HG03457 (cell line): ENCODE data around the gene PSG6.
"Not testable (repeated sequence)": the region's sequence is repeated elsewhere in the genome, so short reads cannot be mapped to it uniquely, and the experiment has no call there.

Experiments
- ATAC-seq: cut with Tn5 transposase; IDR thresholded peaks from one replicate; pipeline ENCODE4 v1.9.1; 2021; ENCODE audit warnings: moderate number of reproducible peaks; ENCODE audit not compliant: unreplicated experiment

The PSG6 gene

DNA sequence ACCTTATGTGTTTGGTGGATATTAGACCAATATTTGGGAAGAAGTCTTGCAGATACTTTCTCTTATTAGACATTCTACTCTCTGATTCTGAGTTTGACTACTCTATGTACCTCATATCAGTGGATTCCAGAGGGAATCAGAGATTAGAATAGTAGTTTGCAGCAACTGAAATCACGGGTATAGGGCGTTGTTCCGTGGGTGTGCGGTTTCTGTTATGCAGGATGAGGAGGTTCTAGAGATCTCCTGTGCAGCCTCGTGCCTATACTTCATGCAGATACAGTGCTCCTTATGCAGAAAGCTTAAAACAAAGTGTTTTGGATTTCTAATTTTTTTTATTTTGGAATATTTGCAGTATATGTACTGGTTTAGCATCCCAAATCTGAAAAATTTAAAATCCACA is 6.0 kb downstream of the PSG6 start:
- not testable (repeated sequence) for ATAC-seq

DNA sequence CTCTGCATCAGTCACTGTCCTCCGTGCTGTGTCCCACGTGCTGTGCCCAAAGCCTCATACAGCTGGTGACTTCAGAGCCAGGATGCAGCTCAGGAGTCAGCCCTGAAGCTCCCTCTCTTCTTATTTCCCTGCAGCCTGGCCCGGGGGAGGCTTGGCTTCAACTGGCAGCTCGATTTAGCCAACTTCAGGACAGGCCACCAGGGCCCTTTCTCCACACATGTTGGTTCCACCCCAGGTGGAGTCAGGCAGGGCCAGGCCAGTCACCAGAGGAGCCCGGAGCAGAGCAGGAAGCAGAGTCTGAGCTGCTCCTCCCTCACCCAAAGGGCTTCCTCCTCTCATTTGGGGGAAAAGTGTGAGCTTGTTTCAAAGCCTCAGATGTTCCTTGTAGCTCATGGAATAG is 11.5 kb downstream of the PSG6 start:
- not testable (repeated sequence) for ATAC-seq

DNA sequence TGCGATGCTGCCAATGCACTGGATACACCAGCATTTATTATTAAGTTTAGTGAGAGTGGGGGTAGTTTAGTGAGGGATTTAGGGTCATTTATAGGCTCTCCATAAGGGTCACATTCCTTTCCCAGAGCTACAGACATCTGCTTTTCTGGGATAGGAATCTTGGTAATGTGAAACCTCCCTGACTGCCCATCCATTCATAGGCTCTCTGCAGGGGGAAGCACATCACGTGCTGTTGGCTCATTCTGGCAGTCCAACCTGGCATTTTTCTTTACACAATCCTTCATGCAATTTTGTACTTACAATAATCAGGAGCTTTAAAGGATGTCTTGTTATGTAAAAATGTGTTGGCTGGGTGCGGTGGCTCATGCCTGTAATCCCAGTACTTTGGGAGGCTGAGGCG is 17.1 kb downstream of the PSG6 start:
- ATAC-seq, result not testable (repeated sequence)

DNA sequence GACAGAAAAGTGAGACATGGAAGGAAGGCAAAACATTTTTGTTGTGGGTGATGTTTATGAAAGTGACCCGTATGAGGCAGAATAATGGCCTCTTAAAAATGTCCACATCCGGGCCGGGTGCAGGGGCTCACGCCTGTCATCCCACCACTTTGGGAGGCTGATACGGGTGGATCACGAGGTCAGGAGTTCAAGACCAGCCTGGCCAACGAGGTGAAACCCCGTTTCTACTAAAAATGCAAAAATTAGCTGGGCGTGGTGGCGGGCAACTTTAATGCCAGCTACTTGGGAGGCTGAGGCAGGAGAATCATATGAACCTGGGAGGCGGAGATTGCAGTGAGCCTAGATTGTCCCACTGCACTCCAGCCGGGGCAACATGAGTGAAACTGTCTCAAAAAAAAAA is 18.0 kb downstream of the PSG6 start:
- ATAC-seq, result not testable (repeated sequence)

DNA sequence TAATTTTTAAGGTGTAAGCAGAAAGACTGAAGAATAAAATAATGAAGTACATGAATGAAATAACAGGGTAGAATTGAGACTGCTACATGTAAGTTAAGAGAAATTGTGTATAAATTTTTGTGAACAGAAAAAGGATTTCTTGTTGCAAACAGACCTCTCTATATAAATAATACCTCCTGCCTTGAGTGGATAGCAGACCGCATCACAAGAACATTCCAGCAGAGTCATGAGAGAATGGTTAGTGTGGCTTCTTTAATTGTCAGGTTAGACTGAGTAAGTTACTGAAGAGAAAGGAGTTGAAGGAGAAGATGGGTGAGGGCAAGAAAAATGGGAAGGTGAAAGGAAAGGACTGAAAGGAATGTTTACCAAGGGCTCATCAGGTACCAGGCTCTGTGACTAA is 18.6 kb downstream of the PSG6 start:
- not testable (repeated sequence) for ATAC-seq

DNA sequence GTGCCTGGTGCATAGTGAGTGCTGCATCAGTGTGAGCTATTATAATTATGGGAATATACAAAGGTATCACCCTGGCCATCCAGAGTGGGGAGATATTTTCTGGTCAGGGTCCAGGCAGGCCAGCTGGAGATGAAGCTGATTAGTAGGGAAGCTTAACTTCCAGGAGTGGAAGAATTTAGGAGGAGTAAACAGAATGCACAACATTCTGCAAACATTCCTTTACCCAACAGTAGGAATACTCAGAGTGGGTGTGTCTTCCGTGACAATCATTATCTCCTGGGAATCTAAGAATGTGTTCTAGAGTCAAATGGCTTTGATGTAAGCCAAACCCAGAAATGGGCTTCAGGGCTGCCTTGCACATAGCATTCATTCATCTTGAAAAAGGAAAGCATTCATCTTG is 19.0 kb downstream of the PSG6 start:
- not testable (repeated sequence) for ATAC-seq

DNA sequence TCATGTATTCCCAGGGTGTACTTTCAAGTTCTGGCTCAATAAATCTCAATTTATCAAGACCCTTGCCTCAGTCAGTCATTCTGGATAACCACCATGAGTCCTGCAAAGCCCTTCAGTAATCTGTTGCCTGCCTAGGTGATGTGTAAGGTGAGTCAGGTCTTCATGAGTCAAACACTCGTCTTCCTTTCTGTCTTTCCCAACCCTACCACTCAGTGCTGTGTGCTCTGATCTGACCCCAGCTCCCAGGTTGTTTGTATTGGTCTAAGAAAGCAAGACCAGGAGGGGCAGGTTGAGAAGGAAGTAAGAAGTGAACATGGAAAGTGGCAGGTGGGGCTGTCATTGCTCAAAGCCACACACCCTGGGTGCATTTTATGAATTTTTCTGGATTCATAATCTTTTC is 20.0 kb downstream of the PSG6 start:
- not testable (repeated sequence) for ATAC-seq

DNA sequence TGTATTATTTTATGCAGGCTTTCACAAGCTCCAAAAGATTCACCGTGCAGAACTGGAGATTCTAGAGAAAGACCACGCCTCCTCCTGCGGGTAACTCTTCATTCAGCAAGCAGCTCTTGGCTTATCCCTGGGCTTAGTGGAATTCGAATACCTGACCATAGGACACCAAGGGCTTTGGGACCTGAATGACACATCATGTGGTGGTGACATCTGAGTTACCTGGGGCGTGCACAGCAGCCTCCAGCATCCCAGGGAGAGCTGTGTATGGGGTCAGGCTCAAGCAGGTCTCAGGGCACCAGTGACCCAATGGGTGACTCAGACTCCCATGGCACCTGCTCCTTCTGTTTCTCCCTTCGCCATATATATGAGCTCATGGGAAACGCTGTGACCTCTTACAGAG is 27.2 kb downstream of the PSG6 start:
- ATAC-seq, result not testable (repeated sequence)

DNA sequence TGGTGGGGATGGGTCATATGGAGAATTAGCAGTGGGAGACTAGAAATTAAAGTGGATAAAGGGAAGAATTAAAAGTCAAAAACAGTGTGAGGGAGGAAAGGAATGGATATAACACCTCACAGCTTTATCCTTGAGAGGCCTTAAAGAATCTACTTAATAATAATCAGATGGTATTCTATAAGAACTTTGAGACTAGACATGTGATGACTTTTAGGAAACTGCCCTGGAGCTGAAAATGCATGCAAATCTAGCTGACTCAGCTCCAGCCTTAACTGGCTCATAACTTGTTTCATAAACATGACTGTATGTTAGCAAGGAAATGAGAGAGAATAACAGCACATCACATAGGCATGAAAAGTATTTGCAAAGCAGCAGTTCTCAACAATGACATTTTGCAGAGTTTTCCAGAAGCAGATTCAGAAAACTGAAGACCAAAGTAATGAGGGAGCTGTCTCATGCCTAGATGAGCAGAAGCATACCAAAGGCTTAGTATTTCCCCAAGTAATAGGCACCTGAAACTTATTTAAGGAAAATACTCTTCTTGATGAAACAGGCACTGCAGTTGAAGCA is 29.7 kb downstream of the PSG6 start:
- ATAC-seq, result not testable (repeated sequence)

DNA sequence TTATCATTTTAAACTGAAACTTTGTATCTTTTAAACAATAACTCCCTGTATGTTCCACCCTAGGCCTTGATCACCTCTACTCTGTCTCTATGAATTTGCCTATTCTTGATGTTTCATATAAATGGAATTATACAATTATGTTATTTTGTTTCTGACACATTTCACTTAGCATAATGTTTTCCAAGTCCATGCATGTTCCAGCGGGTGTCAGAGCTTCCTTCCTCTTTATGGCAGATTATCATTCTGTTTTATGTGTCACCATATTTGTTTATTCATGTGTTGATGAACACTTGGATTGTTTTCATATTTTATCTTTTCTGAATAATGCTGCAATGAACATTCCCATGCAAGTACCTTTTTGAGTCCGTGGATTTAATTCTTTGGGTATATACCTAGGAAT is 35.0 kb downstream of the PSG6 start:
- ATAC-seq, result not testable (repeated sequence)

DNA sequence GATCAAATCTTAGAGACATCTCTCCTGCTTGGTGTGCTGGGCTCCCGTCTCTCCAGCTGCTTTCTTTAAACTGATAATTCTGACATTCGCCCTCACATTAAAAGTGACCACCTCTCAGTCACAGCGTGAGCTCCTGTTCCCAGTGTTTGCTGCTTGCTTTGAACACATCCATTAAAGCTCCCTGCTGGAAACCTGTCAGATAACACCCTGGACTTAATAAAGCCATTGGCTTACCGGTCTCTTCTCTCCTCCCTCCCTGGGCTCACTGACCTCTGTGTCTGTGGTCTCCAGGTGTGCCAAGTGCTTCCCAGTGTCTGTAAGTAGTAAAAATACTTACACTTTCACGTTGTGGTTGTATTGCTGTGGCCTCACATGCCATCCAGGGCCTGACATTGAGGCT is 35.7 kb downstream of the PSG6 start:
- not testable (repeated sequence) for ATAC-seq

DNA sequence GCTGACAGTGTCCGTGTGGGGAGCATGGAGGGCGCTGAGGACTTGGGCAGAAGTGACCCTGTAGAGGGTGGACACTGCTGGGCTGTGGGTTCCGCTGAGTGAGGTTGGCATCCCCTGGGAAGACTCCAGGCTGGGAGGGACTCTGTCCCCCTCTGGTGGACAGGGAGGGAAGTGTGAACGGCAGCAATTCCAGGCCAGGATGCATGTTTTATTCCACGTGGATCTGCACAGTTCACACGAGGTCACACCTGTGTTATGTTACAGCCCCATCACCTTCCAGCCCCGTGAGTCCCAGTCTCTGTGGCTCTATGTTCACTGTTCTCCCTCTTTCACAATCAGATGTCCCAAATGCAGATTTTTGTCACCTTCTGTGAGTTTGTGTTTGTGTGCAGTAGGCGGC is 36.4 kb downstream of the PSG6 start:
- not testable (repeated sequence) for ATAC-seq

DNA sequence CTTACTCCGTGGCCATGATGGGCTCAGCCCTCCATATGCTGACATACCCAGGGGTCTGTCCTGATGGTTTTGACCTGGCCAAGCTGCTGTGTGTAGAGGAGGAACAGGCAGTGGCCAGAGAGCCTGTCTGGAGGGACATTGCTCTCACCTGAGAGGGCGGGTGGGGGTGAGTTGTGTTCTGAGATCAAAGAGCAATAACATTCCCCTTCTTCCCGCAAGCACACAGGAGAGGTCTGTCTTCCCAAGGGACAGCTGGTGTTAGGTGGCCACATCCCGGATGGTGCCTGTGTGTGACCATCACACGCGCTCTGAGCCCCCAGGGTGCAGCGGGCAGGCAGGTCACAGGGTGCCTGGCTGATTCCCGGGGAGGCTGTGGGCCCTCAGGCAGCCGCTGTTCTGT is 37.1 kb downstream of the PSG6 start:
- ATAC-seq, result not testable (repeated sequence)

DNA sequence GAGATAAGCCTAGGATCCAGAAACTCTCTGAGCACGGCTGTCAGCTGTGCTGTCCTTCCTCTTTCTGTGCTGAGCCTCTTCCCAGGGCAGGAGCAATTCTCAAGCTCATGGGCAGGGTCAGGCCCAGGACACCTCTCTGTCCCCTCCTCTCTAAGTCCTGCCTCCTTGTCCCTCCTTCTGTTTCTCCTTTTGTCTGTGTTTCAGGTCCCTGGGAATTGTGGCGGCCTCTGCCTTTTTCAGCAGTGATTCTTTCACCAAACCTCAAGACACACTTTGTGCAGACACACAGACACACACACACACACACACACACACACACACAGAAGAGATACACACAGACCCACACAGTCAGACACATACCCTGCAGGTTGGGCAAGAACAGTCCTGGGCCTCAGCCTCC is 38.1 kb downstream of the PSG6 start, which contains the start of gene PSG1:
Gene PSG1 (minus strand): TSS at position 101 of the 400 bp plus-strand sequence. CDS start 132 bp downstream, outside the sequence.
- ATAC-seq, result no peak

DNA sequence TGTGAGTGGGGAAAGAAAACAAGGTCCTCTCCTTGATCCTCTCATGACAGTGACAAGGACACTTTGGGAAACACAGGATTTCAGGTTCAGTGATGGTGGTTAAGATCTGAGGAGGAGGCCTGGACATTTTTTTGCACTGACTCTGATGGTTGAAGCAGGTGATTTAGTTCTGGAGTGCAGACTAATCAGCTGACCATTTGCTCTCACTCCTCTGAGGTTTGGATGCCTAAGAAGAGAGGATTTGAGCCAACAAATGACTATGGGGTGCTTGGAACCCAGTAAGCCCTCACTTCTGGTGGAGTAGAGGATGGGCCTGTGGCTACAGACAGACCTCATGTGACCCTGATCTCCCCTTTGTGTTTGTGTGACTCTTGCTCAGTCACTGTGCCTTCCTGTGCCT is 41.1 kb downstream of the PSG6 start:
- not testable (repeated sequence) for ATAC-seq

DNA sequence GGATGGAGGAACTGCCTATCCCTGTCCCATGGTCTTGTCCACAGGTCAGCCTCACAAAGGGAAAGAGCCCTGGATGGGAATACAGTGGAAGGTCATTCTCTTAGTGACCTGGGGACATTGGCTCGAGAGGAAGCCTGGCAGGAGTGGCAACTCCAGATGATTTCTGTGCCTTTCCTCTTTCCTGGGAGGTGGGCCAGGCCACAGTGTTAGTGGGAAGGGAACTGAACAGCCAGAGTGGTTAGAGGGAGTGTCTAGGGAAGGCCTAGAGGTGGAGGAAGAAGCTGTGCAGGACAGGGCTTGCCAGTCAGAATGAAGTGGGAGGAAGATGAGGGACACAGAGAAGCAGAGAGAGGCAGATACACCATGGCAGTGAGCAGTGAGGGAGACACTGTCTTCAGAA is 41.8 kb downstream of the PSG6 start:
- not testable (repeated sequence) for ATAC-seq

DNA sequence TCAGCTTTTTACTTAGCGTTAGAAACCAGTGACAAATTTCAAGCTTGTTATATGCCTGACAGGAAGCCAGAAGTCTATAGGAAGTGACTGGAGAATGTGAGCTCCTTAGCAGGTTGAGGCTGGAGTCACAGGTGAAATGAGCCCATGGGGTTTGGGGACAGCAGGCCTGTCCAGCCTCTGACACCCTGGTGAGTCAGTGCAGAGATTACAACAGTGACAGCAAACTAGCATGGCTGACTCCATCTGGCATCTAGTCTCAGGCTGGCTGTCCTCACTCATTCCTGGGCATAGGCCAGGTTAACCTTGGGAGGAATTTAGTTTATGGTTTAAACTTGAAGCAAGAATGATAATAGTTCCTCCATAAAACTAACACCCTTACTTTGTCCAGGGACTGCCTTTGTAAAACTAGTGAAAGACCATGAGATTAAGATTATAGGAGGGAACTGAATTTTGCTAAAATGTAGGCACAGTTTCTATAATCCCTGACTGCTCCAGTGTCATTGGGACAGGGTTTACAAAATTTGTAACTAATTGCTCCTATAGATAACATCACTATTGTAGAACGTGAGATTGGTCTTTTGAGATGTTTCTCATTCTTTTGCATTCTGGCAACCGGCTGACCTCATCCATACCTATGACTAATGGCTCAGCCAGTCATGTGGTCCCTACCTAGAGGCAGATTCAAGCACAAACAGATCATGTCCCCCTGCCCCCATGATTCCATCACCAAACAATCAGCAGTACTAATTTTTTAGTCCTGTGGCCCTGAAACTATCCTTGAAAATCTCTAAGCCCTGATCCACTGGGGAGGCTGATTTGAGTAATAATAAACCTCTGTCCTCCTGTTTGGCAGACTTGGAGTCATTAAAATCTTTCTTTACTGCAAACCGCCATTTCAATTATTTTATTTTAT is 42.5 kb downstream of the PSG6 start:
- not testable (repeated sequence) for ATAC-seq

DNA sequence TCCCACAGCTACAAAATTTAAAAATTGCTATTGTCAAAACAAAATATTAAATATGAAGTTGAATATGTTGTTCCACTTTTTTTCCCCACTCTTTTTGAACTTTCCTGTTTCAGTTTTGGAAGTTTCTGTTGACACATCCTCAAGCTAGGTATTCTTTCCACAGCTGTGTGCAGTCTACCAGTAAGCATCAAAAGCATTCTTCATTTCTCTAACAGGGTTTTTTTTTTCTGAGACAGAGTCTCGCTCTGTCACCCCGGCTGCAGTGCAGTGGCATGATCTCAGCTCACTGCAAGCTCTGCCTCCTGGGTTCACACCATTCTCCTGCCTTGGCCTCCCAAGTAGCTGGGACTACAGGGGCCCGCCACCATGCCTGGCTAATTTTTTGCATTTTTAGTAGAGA is 43.6 kb downstream of the PSG6 start:
- ATAC-seq, result not testable (repeated sequence)

DNA sequence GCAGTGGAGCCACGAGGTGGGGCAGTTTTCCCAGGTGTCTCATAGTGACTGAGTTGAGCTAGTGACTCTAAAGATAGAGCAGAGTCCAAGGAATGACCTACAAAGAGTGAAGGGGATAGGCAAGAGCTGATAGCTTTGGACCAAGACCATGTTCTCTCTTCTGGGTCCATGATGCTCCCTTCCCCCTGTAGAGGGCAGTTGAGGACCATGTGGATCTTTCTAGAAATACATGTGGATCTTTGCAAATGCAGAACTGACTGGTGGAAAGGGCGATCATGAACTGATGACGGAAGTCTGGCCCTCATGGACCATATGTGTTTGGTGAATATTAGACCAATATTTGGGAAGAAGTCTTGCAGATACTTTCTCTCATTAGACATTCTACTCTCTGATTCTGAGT is 45.1 kb downstream of the PSG6 start:
- ATAC-seq, result no peak

DNA sequence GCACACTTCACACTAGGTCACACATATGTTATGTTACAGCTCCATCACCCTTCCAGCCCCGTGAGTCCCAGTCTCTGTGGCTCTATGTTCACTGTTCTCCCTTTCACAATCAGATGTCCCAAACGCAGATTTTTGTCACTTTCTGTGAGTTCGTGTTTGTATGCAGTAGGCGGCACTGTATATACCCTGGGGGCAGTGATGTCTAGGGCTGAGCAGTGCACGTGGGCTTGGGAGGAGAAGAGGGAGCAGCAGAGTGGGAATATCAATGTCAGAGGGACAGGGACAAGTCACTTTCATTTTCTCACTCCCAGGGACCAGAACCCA is 60.2 kb downstream of the PSG6 start:
- no peak for ATAC-seq

DNA sequence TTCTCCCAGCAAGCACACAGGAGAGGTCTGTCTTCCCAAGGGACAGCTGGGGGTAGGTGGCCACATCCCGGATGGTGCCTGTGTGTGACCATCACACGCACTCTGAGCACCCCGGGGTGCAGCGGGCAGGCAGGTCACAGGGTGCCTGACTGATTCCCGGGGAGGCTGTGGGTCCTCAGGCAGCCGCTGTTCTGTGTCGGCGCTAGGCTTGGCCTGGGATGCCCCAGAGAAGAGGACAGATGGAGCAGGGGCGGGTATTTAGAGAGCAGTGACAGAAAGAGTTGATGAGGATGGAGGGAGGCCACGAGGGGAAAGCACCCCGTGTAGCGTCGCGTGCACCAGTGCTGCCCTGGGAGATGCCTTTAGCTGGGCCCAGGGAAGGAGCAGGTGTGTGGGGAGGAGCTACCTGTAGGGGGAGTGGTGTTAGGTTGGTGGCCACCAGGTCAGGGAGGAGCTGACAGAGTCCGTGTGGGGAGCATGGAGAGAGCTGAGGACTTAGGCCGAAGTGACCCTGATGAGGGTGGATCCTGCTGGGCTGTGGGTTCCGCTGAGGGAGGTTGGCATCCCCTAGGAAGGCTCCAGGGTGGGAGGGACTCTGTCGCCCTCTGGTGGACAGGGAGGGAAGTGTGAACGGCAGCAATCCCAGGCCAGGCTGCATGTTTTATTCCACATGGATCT is 60.7 kb downstream of the PSG6 start:
- not testable (repeated sequence) for ATAC-seq

DNA sequence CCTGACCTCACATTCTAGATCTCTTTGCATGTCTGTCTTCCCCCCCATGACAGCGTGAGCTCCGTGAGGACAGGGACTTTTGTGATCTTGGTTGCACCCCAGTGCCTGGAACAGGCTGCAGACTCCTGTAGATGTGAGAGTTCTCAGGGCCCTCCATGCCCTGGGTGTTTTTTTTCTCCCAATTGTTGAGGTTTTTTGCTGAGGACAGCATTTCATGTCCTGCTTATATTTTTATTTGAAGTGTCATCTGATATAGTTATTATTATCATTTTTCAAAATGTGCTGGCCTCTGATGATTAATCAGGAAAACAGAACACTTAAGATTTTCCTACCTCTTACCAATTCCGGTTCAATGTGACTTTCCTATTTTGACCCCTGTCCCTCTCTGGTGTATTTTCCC is 62.9 kb downstream of the PSG6 start:
- ATAC-seq, result not testable (repeated sequence)
